Measurements from ENCODE around the gene PVR. TPM values are rescaled to one million over a fixed set of nuclear protein-coding genes. Genes with fewer than 3 reads are reported as not detected.

The PVR gene
- total and polyA plus RNA-seq, 2 of the 4 experiments (the other 2 are of a cell fraction), result 106 to 122 TPM

GRCh38 chr19:44596428-44597130 lies 47.1 kb upstream of the PVR start:
- WGBS, 2 experiments (ENCODE audit: extremely low coverage in 2 of 2, insufficient read length in 1 of 2), result 92% methylated on average over 4 of the region's 10 CpGs; no CpG with 5 or more reads in 1 of the 2 experiments
- peaks cover 6% of the 10 kb centered on the region for H3K9me3 ChIP-seq (ENCODE audit: control insufficient read depth, insufficient read depth, low read length)
- intact Hi-C loops (cut with micrococcal nuclease), result no loop called here
- H3K79me1 ChIP-seq (ENCODE audit: low read depth in 1 of 2, low read length in 2 of 2), result no peaks in the 10 kb centered on the region
- no peak overlapping the region for H3K9ac ChIP-seq (ENCODE audit: low read depth, low read length)
- no peak overlapping the region for H3K56ac ChIP-seq (ENCODE audit: extremely low read depth, insufficient read depth, low read length)
- no peaks in the 10 kb centered on the region for H3K27me3 ChIP-seq (ENCODE audit: control insufficient read depth, insufficient read depth, low read length)
- ChIA-PET POLR2A (ENCODE audit: unreplicated experiment) (no interaction called here), CTCF (no interaction called here)
- H4K5ac ChIP-seq (ENCODE audit: low read depth, low read length), result no peak overlapping the region
- H2AK9ac ChIP-seq (replicated peaks; ENCODE audit: low read depth, low read length, poor library complexity), result no peak overlapping the region
- ATAC-seq (ENCODE audit: low read depth) (no peak), DNase-seq (no peak)
- 0 out of 2 replicates have a peak, but pooled peaks cover 2% of the 10 kb centered on the region for H3K9me1 ChIP-seq (ENCODE audit: insufficient read depth, low read length)
- no TSS peak for BruUV-seq (replicated peaks)
- H2BK15ac ChIP-seq (ENCODE audit: low read depth, low read length), result peak overlapping the region; percentile 86; the same call in 2 of the 3 replicates
- peak overlapping the region; percentile 76 for H3K4ac ChIP-seq (ENCODE audit: low read depth, low read length)
- in situ Hi-C loops (cut with MboI; ENCODE audit: low sequenced_read_pairs), result no loop called here
- no peaks in the 10 kb centered on the region for H4K20me1 ChIP-seq (ENCODE audit: insufficient read depth, low read length)
- H2AK5ac ChIP-seq (ENCODE audit: low read depth, low read length), result peak overlapping the region; percentile 84
- H3K4me2 ChIP-seq (ENCODE audit: low read depth, low read length), result no peak overlapping the region
- peaks cover 5% of the 10 kb centered on the region for H3K4me1 ChIP-seq (ENCODE audit: control insufficient read depth, insufficient read depth, low read length)
- no peak overlapping the region for H3K4me3 ChIP-seq (ENCODE audit: insufficient read depth, low read depth, low read length)
- H2BK5ac ChIP-seq (ENCODE audit: low read depth, low read length, poor library complexity, severe bottlenecking), result no peak overlapping the region
- no peak for TF ChIP-seq MXI1 (IDR thresholded peaks at IDR 0.05; ENCODE audit: borderline replicate concordance, low read depth, low read length)
- no peak for TF ChIP-seq CTCF (conservative IDR thresholded peaks at IDR 0.05; ENCODE audit: low read depth, low read length)
- no peak for TF ChIP-seq RAD21 (IDR thresholded peaks at IDR 0.05; ENCODE audit: low read length)
- TF ChIP-seq MAFK (IDR thresholded peaks at IDR 0.05; ENCODE audit: low read depth, low read length), result no peak
- TF ChIP-seq RCOR1 (IDR thresholded peaks at IDR 0.05; ENCODE audit: insufficient replicate concordance, low read length), result no peak
- no peak for TF ChIP-seq MAZ (IDR thresholded peaks at IDR 0.05; ENCODE audit: borderline replicate concordance, low read depth, low read length)
- TF ChIP-seq CEBPB (IDR thresholded peaks at IDR 0.05; ENCODE audit: low read depth, low read length), result no peak
- H3K36me3 ChIP-seq (ENCODE audit: control insufficient read depth, insufficient read depth, low read length), result no peaks in the 10 kb centered on the region
- no peak overlapping the region for H2AFZ ChIP-seq (replicated peaks; ENCODE audit: low read length, poor library complexity)
- peak overlapping the region; percentile 46 for H4K91ac ChIP-seq (ENCODE audit: insufficient read depth, low read depth, low read length)
- peak overlapping the region; percentile 0; the same call in 1 of the 2 replicates for H3K14ac ChIP-seq (replicated peaks; ENCODE audit: low read depth, low read length)
- H3K23ac ChIP-seq (ENCODE audit: low read depth, low read length), result no peak overlapping the region
- H2BK20ac ChIP-seq (ENCODE audit: low read depth, low read length), result peak overlapping the region; percentile 56; the same call in 1 of the 2 replicates
- peak overlapping the region; percentile 68 for H2BK120ac ChIP-seq (ENCODE audit: low read depth, low read length)
- H3K27ac ChIP-seq (ENCODE audit: insufficient read depth, low read length), result no peak overlapping the region
- H4K8ac ChIP-seq (ENCODE audit: low read depth in 2 of 2, low read length in 2 of 2), result no peak overlapping the region
- dilution Hi-C loops (cut with HindIII; ENCODE audit: low sequenced_read_pairs, unreplicated experiment), result no loop called here
- no peak overlapping the region for H3K18ac ChIP-seq (ENCODE audit: low read depth, low read length)
